ENCODE measurements around the gene CKS2.

CKS2 gene

GRCh38 chr9:89317282-89317681 is 6.3 kb downstream of the CKS2 start:
- TF ChIP-seq TCF12 (IDR thresholded peaks at IDR 0.05; ENCODE audit: low read depth): no peak
- TF ChIP-seq TEAD4 (IDR thresholded peaks at IDR 0.05): no peak
- TF ChIP-seq CEBPB (IDR thresholded peaks at IDR 0.05): no peak
- TF ChIP-seq RAD21 (IDR thresholded peaks at IDR 0.05; ENCODE audit: low read depth): no peak
- TF ChIP-seq TAF1 (IDR thresholded peaks at IDR 0.05; ENCODE audit: low read depth): no peak
- TF ChIP-seq USF1 (IDR thresholded peaks at IDR 0.05): no peak
- no peak for TF ChIP-seq CREB1 (IDR thresholded peaks at IDR 0.05; ENCODE audit: low read depth)

- TF ChIP-seq TEAD4 (IDR thresholded peaks at IDR 0.05): peak; percentile 21; the same call in 1 of the 2 replicates
- TF ChIP-seq TAF1 (IDR thresholded peaks at IDR 0.05; ENCODE audit: low read depth): peak; percentile 53
- peak; percentile 76; the same call in 1 of the 2 replicates for TF ChIP-seq ZBTB7A (IDR thresholded peaks at IDR 0.05; ENCODE audit: low read depth)
- TF ChIP-seq YY1 (IDR thresholded peaks at IDR 0.05; ENCODE audit: low read depth): peak; percentile 46; the same call in 1 of the 2 replicates
- TF ChIP-seq FOXM1 (IDR thresholded peaks at IDR 0.05; ENCODE audit: borderline replicate concordance, low read depth): no peak
- TF ChIP-seq RAD21 (IDR thresholded peaks at IDR 0.05; ENCODE audit: low read depth): peak; percentile 56; the same call in 1 of the 2 replicates
- peak; percentile 93 for TF ChIP-seq CREB1 (IDR thresholded peaks at IDR 0.05; ENCODE audit: low read depth)
- peak; percentile 78 for TF ChIP-seq USF1 (IDR thresholded peaks at IDR 0.05)
- TF ChIP-seq CEBPB (IDR thresholded peaks at IDR 0.05): no peak; the same call in 1 of the 2 replicates
- no peak for TF ChIP-seq EP300 (IDR thresholded peaks at IDR 0.05; ENCODE audit: borderline replicate concordance)
- TF ChIP-seq NFIC (IDR thresholded peaks at IDR 0.05): no peak; the same call in 1 of the 2 replicates
- peak; percentile 76 for TF ChIP-seq TCF12 (IDR thresholded peaks at IDR 0.05; ENCODE audit: low read depth)
- no peak for TF ChIP-seq REST (IDR thresholded peaks at IDR 0.05; ENCODE audit: low read depth)
- peak; percentile 99 for TF ChIP-seq MAX (IDR thresholded peaks at IDR 0.05)
- peak; percentile 99 for TF ChIP-seq EGR1 (IDR thresholded peaks at IDR 0.05)
These were observed 7.4 kb downstream of the CKS2 start, which contains the start of gene SECISBP2 for GRCh38 chr9:89318123-89319014. Gene SECISBP2 (plus strand): TSS chr9:89318500. CDS start chr9:89318577, 77 bp downstream.

- TF ChIP-seq NFIC (IDR thresholded peaks at IDR 0.05) (no peak), CEBPB (IDR thresholded peaks at IDR 0.05) (peak; percentile 78; the same call in 1 of the 2 replicates), CREB1 (IDR thresholded peaks at IDR 0.05; ENCODE audit: low read depth) (peak; percentile 80; the same call in 1 of the 2 replicates)
These were observed 8.3 kb downstream of the CKS2 start for GRCh38 chr9:89319015-89319905.

GRCh38 chr9:89323390-89323789 is 12.4 kb downstream of the CKS2 start:
- no peak for TF ChIP-seq ZBTB7A (IDR thresholded peaks at IDR 0.05; ENCODE audit: low read depth)
- TF ChIP-seq EP300 (IDR thresholded peaks at IDR 0.05; ENCODE audit: borderline replicate concordance): no peak
- TF ChIP-seq EGR1 (IDR thresholded peaks at IDR 0.05): no peak
- TF ChIP-seq CEBPB (IDR thresholded peaks at IDR 0.05): no peak
- TF ChIP-seq FOXM1 (IDR thresholded peaks at IDR 0.05; ENCODE audit: borderline replicate concordance, low read depth): no peak
- TF ChIP-seq TEAD4 (IDR thresholded peaks at IDR 0.05): no peak
- no peak for TF ChIP-seq REST (IDR thresholded peaks at IDR 0.05; ENCODE audit: low read depth)
- TF ChIP-seq TAF1 (IDR thresholded peaks at IDR 0.05; ENCODE audit: low read depth): no peak

- no peak for TF ChIP-seq CREB1 (IDR thresholded peaks at IDR 0.05; ENCODE audit: low read depth)
- TF ChIP-seq EGR1 (IDR thresholded peaks at IDR 0.05): no peak
- no peak for TF ChIP-seq CEBPB (IDR thresholded peaks at IDR 0.05)
- no peak for TF ChIP-seq REST (IDR thresholded peaks at IDR 0.05; ENCODE audit: low read depth)
These were observed 14.7 kb downstream of the CKS2 start for GRCh38 chr9:89325733-89326132.
